Testis (tissue), 5 donors: ENCODE data around the gene TAF7L. TPM values are rescaled to one million over a fixed set of nuclear protein-coding genes. Genes with fewer than 3 reads are reported as not detected.
"Not testable (repeated sequence)": the region's sequence is repeated elsewhere in the genome, so short reads cannot be mapped to it uniquely, and the experiment has no call there.

Experiments used
- DNase-seq: peaks from one replicate; pipeline ENCODE4 v3.0.0-alpha.2; 2019
- H3K27ac ChIP-seq, 2 donors: fragments of 200-600 bp; sonication (generic); one replicate each; pipeline ENCODE4 v1.5.1; 2019
- H3K27me3 ChIP-seq: fragments of 200-600 bp; sonication (generic); one replicate; pipeline ENCODE4 v1.5.1; 2019
- H3K36me3 ChIP-seq: fragments of 200-600 bp; sonication (generic); one replicate; pipeline ENCODE4 v1.5.1; 2017; ENCODE audit warnings: low read depth; ENCODE audit errors: missing control alignments
- H3K4me1 ChIP-seq: fragments of 200-600 bp; sonication (generic); one replicate; pipeline ENCODE4 v1.5.1; 2019
- H3K4me3 ChIP-seq, 2 donors: fragments of 200-600 bp; sonication (generic); one replicate each; pipeline ENCODE4 v1.5.1; 2017 to 2019
- H3K9me3 ChIP-seq: fragments of 200-600 bp; sonication (generic); one replicate; pipeline ENCODE4 v1.5.1; 2017
- POLR2A ChIP-seq: fragments of 450-650 bp; IDR thresholded peaks from one replicate; pipeline ENCODE4 v1.6.1; 2017; ENCODE audit warnings: antibody characterized with exemption, mild to moderate bottlenecking, moderate library complexity
- WGBS, 2 donors: methylation state at CpG; one replicate each; pipeline ENCODE4 v1.1.5; 2018; 5-methylcytosine and 5-hydroxymethylcytosine counted together
- intact Hi-C: fragments of 100-400 bp; cut with DNase I; formaldehyde crosslinking; loops from one replicate; pipeline ENCODE4 v1.15.1; 2023; ENCODE audit warnings: low total_unique reads
- long read RNA-seq, 2 donors: transcript quantifications; one replicate each; lab custom pipeline, GENCODE V29; 2026
- polyA plus RNA-seq: library from polyadenylated mRNA; stranded (reverse); fragments of 350-450 nt; fragmentation: Illumina TruSeq; extraction: RNeasy Lipid Tissue Mini Kit (QIAGEN cat#74804); gene quantifications from one replicate; pipeline ENCODE4 v1.2.3, GENCODE V29; 2014; ENCODE audit warnings: low read depth, low replicate concordance; ENCODE audit not compliant: insufficient read depth
- total RNA-seq, 2 donors: library from RNA; depleted of rRNA; stranded (reverse); fragments of >200 nt; gene quantifications; one replicate each; pipeline ENCODE4 v1.2.3, GENCODE V29; 2016
- TF ChIP-seq, protein P1 (sequence below), 3 experiments: fragments of 450-650 bp in 2 of 3; fragments of 200-600 bp in 1 of 3; sonication (generic) in 1 of 3; IDR thresholded peaks; one replicate each; pipeline ENCODE4 v1.5.1; 2016 to 2019; ENCODE audit warnings: antibody characterized with exemption in 3 of 3, mild to moderate bottlenecking in 2 of 3, moderate library complexity in 1 of 3

TAF7L gene, protein sequence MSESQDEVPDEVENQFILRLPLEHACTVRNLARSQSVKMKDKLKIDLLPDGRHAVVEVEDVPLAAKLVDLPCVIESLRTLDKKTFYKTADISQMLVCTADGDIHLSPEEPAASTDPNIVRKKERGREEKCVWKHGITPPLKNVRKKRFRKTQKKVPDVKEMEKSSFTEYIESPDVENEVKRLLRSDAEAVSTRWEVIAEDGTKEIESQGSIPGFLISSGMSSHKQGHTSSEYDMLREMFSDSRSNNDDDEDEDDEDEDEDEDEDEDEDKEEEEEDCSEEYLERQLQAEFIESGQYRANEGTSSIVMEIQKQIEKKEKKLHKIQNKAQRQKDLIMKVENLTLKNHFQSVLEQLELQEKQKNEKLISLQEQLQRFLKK
- total RNA-seq, result 10 to 100 TPM; 80.1 to 86.0 TPM
- polyA plus RNA-seq, result 50.0 TPM
- long read RNA-seq, donor 1, result 0 reads
- long read RNA-seq, donor 2, result 0 reads

DNA sequence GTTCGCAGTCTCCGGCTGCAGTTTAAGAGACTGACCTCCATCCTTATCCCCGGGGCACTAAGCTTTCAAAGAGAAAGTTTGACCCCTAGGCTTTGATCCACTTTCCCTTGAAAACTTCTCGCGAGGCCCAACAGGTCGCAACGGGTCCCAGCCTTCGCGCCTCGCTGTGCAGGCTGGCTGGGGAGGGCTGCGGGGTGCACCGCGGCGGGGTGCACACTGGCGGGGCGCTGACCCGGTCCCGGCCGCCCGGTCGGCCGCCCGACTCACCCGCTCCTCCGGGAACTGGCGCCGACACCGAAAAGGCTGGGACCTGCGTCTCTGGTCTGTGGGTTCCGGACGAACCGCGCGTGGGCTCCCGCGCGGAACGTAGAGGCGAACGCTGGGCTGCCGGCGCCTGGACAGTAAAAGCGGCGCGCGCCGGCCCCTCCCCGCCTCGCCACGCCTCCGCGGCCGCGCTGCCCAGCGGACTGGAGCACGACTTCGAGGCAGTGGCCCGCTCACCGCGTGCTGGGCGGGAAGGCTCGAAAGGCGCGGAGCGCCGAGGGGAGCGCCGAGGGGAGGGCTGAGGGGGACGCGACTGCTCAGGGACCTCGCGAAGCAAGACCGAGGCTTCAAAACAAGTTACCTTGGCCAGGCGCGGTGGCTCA is at the start of gene TAF7L:
TAF7L (minus strand) TSS at position 378 of the 647 bp plus-strand sequence. CDS start 3,791 bp downstream, outside the sequence.
- intact Hi-C loops, result no loop called here
- H3K4me1 ChIP-seq, result no peaks in the 10 kb centered on the region
- TF ChIP-seq, protein P1, sequence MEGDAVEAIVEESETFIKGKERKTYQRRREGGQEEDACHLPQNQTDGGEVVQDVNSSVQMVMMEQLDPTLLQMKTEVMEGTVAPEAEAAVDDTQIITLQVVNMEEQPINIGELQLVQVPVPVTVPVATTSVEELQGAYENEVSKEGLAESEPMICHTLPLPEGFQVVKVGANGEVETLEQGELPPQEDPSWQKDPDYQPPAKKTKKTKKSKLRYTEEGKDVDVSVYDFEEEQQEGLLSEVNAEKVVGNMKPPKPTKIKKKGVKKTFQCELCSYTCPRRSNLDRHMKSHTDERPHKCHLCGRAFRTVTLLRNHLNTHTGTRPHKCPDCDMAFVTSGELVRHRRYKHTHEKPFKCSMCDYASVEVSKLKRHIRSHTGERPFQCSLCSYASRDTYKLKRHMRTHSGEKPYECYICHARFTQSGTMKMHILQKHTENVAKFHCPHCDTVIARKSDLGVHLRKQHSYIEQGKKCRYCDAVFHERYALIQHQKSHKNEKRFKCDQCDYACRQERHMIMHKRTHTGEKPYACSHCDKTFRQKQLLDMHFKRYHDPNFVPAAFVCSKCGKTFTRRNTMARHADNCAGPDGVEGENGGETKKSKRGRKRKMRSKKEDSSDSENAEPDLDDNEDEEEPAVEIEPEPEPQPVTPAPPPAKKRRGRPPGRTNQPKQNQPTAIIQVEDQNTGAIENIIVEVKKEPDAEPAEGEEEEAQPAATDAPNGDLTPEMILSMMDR (IDR thresholded peaks at IDR 0.05), result no peak
- no peak for TF ChIP-seq POLR2A
- no peaks in the 10 kb centered on the region for H3K36me3 ChIP-seq
- H3K9me3 ChIP-seq, result no peaks in the 10 kb centered on the region
- DNase-seq, result peak; percentile 63
- peak within 1 kb of the TSS; percentile 40 to 61 for H3K4me3 ChIP-seq
- WGBS, 2 donors, result 34% methylated on average over 16 of the region's 75 CpGs; no CpG with 5 or more reads in 1 of the 2 donors
- H3K27ac ChIP-seq, result peak within 1 kb of the TSS in 1 of 2 donors; percentile 55
- H3K27me3 ChIP-seq, result no peaks in the 10 kb centered on the region

DNA sequence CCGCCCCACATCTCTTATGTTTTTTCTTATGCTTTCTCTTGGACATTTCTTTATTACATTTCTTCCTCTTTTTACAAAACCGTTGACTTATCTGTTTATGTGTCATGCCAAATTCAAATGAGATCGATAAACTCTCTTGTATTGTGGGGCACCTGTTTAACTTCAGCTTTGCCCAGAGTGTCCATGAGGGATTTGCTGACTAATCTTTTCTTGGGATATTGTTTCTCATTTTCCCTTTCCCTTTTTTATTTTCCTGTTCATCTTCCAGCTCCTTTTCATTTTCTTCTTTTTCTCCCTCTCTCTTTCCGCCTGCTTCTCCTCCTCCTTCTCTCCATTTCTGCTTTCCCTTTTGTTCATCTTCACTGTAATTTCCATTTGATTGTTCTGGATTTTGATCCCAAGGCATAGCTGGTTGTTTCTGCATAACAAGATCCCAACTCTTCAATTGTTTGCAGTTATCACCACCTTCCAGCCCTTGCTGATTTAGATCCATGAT is 46.7 kb upstream of the TAF7L start:
- WGBS, 2 donors, result 92 to 94% methylated on average over 4 of the region's 4 CpGs
- Histone ChIP-seq H3K9me3 (no peaks in the 10 kb centered on the region), H3K27ac (no peak overlapping the region), H3K4me3 (no peak overlapping the region), H3K36me3 (no peaks in the 10 kb centered on the region), H3K27me3 (no peaks in the 10 kb centered on the region), H3K4me1 (no peaks in the 10 kb centered on the region)
- intact Hi-C loops, result no loop called here
- no peak for DNase-seq
- TF ChIP-seq, protein P1 (IDR thresholded peaks at IDR 0.05), result no peak
- no peak for TF ChIP-seq POLR2A

DNA sequence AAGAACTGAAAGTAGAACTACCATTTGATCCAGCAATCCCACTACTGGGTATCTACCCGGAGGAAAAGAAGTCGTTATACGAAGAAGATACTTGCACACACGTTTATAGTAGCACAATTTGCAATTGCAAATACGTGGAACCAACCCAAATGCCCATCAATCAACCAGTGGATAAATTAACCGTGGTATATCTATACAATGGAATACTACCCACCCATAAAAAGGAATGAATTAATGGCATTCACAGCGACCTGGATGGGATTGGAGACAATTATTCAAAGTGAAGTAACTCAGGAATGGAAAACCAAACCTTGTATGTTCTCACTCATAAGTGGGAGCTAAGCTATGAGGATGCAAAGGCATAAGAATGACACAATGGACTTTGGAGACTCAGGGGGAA is 43.2 kb upstream of the TAF7L start:
- H3K27ac ChIP-seq, H3K4me1 ChIP-seq, H3K4me3 ChIP-seq, H3K27me3 ChIP-seq, H3K36me3 ChIP-seq, intact Hi-C loops, DNase-seq, H3K9me3 ChIP-seq: not testable (repeated sequence)
- WGBS, 2 donors, result 86 to 88% methylated on average over 5 to 7 of the region's 7 CpGs

DNA sequence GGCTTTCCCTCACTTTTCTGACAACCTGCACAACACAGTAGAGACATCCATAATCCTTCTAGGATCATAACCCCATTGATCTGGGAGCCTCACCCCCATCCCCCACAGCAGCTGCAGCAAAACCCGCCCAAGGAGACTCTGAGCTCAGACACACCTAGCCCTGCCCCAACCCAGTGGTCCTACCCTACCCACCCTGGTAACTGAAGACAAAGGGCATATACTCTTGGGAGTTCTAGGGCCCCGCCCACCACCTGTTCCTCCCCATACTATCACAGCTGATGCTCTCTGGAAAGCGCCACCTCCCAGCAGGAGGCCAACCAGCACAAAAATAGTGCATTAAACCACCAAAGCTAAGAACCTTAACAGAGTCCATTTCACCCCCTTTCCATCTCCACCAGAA is 35.5 kb upstream of the TAF7L start:
- H3K36me3 ChIP-seq, H3K27ac ChIP-seq, intact Hi-C loops, H3K9me3 ChIP-seq, DNase-seq, H3K4me1 ChIP-seq, H3K4me3 ChIP-seq, H3K27me3 ChIP-seq: not testable (repeated sequence)
- 97% methylated on average over 3 of the region's 3 CpGs; no CpG with 5 or more reads in 1 of the 2 donors for WGBS, 2 donors

DNA sequence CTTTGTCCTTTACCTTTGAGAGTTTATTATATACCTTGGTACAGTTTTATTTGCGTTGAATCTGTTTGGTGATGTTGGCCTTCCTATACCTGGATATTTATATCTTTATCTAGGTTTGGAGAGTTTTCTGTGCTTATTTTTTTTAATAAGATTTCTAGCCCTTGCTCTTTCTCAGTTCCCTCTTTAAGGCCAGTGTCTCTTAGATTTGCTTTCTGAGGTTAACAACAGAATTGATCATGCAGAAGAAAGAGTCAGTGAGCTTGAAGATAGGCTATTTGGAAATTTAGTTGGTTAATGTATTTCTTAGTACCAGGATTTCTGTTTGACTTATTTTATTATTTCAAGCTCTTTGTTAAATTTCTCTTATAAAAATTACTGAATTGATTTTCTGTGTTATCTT is 12.7 kb upstream of the TAF7L start:
- intact Hi-C loops, result no loop called here
- DNase-seq, result no peak
- Histone ChIP-seq H3K9me3 (no peaks in the 10 kb centered on the region), H3K4me1 (no peaks in the 10 kb centered on the region), H3K27me3 (no peaks in the 10 kb centered on the region), H3K4me3 (no peak overlapping the region), H3K27ac (no peak overlapping the region), H3K36me3 (no peaks in the 10 kb centered on the region)
- TF ChIP-seq POLR2A, result no peak
- TF ChIP-seq, protein P1 (IDR thresholded peaks at IDR 0.05), result no peak
- 94 to 100% methylated on average over 1 of the region's 1 CpG for WGBS, 2 donors

DNA sequence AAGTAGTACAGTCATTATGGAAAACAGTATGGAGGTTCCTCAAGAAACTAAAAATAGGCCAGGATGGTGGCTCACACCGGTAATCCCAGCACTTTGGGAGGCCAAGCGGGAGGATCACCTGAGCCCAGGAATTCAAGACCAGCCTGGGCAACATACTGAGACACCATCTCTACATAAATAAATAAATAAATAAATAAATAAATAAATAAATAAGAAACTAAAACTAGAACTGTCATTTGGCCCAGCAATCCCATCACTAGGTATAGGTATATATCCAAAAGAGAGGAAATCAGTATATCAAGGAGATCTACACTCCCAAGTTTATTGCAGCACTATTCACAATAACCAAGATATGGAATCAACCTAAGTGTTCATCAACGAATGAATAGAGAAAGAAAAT is 4.5 kb upstream of the TAF7L start:
- H3K4me1 ChIP-seq, intact Hi-C loops: not testable (repeated sequence)
- WGBS, 2 donors, result 80 to 85% methylated on average over 3 of the region's 3 CpGs

More for the DNA sequence above, 4.5 kb upstream of the TAF7L start:
- not testable (repeated sequence) for H3K4me3 ChIP-seq, DNase-seq, H3K36me3 ChIP-seq, H3K9me3 ChIP-seq, H3K27ac ChIP-seq, H3K27me3 ChIP-seq
